NB4 (cell line): ENCODE measurements around the gene CPED1.

Source experiments
- DNase-seq: peaks from one replicate; pipeline ENCODE4 v3.0.0; 2010; ENCODE audit warnings: low read depth
- H3K4me3 ChIP-seq: one replicate; pipeline ENCODE4 v1.5.1; 2011; ENCODE audit warnings: mild to moderate bottlenecking, low read depth, low read length, moderate library complexity
- CTCF ChIP-seq: IDR thresholded peaks from one replicate; pipeline ENCODE4 v1.5.1; 2012; ENCODE audit warnings: low read depth, low read length
- MAX ChIP-seq: IDR thresholded peaks from 2 replicates; pipeline ENCODE4 v1.6.1; 2011; ENCODE audit warnings: low read depth, low read length
- MYC ChIP-seq: IDR thresholded peaks from 2 replicates; pipeline ENCODE4 v1.6.1; 2011; ENCODE audit warnings: low read depth, low read length
- POLR2A ChIP-seq: IDR thresholded peaks from 2 replicates; pipeline ENCODE4 v1.6.1; 2011; ENCODE audit warnings: mild to moderate bottlenecking; ENCODE audit not compliant: insufficient read length; ENCODE audit errors: extremely low read depth

The CPED1 gene

GRCh38 chr7:121344497-121344896 is 356.0 kb downstream of the CPED1 start:
- TF ChIP-seq MAX (no peak), POLR2A (no peak), CTCF (no peak), MYC (no peak)

More at GRCh38 chr7:121344497-121344896, 356.0 kb downstream of the CPED1 start:
- no peak for DNase-seq
- H3K4me3 ChIP-seq = no peak overlapping the region
